ENCODE results near the gene AIFM2. TPM values are rescaled to one million over a fixed set of nuclear protein-coding genes. Genes with fewer than 3 reads are reported as not detected.
"Not testable (repeated sequence)": the region's sequence is repeated elsewhere in the genome, so short reads cannot be mapped to it uniquely, and the experiment has no call there.

AIFM2 gene
- total RNA-seq, 1 donor from 2014 or later, result 5.8 TPM

DNA sequence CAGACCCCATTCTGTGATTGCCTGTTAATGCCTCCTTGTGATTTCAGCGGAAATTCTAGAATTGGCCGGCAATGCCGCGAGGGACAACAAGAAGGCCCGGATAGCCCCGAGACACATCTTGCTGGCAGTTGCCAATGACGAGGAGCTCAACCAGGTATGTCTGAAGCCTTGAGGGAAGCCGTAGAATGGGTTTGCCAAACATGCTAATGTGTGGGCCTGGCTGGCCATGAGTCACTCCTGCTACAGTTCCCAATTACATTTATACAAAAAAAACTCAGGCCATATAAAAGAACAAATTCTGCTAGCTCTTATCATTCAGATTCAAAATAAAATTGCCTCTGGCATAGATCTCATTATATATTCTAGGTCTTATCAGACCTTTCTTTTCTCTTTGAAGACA, 42.6 kb downstream of the AIFM2 start:
- peaks cover 39% of the 10 kb centered on the region for H3K36me3 Mint-ChIP-seq
- TF ChIP-seq, protein P1, sequence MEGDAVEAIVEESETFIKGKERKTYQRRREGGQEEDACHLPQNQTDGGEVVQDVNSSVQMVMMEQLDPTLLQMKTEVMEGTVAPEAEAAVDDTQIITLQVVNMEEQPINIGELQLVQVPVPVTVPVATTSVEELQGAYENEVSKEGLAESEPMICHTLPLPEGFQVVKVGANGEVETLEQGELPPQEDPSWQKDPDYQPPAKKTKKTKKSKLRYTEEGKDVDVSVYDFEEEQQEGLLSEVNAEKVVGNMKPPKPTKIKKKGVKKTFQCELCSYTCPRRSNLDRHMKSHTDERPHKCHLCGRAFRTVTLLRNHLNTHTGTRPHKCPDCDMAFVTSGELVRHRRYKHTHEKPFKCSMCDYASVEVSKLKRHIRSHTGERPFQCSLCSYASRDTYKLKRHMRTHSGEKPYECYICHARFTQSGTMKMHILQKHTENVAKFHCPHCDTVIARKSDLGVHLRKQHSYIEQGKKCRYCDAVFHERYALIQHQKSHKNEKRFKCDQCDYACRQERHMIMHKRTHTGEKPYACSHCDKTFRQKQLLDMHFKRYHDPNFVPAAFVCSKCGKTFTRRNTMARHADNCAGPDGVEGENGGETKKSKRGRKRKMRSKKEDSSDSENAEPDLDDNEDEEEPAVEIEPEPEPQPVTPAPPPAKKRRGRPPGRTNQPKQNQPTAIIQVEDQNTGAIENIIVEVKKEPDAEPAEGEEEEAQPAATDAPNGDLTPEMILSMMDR (conservative IDR thresholded peaks at IDR 0.05), result no peak
- no peaks in the 10 kb centered on the region for H3K27me3 Mint-ChIP-seq
- no peak overlapping the region for H3K27ac Mint-ChIP-seq
- H3K9me3 Mint-ChIP-seq, result no peaks in the 10 kb centered on the region
- H3K4me3 Mint-ChIP-seq, result no peak overlapping the region
- peaks cover 10% of the 10 kb centered on the region for H3K4me1 Mint-ChIP-seq (ENCODE audit: unreplicated experiment)
- DNase-seq (ENCODE audit: extremely low spot score, unreplicated experiment), result no peak

GRCh38 chr10:70088308-70088698, 44.3 kb downstream of the AIFM2 start:
- Mint-ChIP-seq H3K36me3 (peaks cover 31% of the 10 kb centered on the region), H3K4me3 (no peak overlapping the region), H3K9me3 (no peaks in the 10 kb centered on the region), H3K4me1 (ENCODE audit: unreplicated experiment) (peaks cover 16% of the 10 kb centered on the region), H3K27ac (no peak overlapping the region), H3K27me3 (no peaks in the 10 kb centered on the region)
- TF ChIP-seq, protein P1 (conservative IDR thresholded peaks at IDR 0.05), result no peak
- DNase-seq (ENCODE audit: extremely low spot score, unreplicated experiment), result no peak

DNA sequence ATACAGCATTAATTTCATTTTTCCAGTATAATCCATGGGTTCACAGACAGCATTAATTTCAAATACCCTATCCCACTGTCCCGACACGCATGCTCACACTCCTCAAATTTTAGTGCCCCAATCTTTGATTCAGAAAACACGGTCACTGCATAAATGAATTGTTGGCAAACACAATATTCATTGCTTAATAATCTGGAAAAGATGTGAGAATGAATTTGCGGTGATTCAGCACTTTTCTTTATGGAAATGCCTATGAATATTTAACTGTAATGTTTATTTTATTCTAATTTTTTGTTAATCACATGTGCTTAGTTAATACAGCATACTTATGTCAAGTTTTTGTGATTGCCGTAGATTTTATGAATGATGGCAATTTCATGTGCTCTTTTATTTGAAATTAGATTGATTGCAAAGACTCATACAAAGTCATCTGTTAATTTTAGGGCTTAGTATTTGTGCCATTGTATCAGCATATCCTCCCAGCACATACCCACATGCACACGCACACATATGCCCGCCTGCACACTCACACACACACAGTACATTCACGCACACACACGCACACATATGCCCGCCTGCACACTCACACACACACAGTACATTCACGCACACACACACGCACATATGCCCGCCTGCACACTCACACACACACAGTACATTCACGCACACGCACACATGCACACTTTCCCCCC, 44.9 kb downstream of the AIFM2 start:
- no peak for DNase-seq (ENCODE audit: extremely low spot score, unreplicated experiment)
- H3K27ac Mint-ChIP-seq, result no peak overlapping the region
- H3K4me1 Mint-ChIP-seq (ENCODE audit: unreplicated experiment), result peaks cover 17% of the 10 kb centered on the region
- no peaks in the 10 kb centered on the region for H3K9me3 Mint-ChIP-seq
- no peak overlapping the region for H3K4me3 Mint-ChIP-seq
- TF ChIP-seq, protein P1 (conservative IDR thresholded peaks at IDR 0.05), result no peak
- peaks cover 32% of the 10 kb centered on the region for H3K36me3 Mint-ChIP-seq
- H3K27me3 Mint-ChIP-seq, result no peaks in the 10 kb centered on the region

DNA sequence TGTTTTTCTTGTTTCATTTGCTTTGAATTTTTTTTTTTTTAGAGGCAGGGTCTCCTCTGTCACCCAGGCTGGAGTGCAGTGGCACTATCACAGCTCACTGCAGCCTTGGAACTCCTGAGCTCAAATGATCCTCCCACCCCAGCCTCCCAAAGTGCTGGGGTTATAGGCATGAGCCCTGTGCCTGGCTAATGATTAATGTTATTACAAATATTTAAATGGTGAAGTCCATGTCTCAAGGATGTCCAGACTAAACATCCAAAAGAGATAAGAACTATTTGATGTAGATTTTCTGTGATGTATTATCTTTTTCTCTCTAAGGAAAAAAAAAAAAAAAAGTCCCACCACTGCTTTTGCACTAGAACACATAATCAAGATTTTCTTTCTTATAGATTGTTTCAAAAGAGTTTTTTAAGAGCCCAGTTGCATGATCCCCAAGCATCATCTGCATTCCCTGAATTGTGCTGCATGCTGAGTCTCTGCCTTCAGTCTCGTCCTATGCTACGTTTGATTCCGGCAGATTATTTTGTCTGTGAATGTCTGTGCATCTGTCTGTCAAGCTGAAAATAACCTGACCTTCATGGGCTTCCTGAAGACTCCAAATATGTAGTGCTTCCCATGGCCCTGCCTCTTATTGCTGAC, 46.5 kb downstream of the AIFM2 start:
- H3K9me3 Mint-ChIP-seq, result no peaks in the 10 kb centered on the region
- TF ChIP-seq, protein P1 (conservative IDR thresholded peaks at IDR 0.05), result no peak
- peaks cover 17% of the 10 kb centered on the region for H3K4me1 Mint-ChIP-seq (ENCODE audit: unreplicated experiment)
- no peak overlapping the region for H3K27ac Mint-ChIP-seq
- H3K36me3 Mint-ChIP-seq, result peaks cover 34% of the 10 kb centered on the region
- DNase-seq (ENCODE audit: extremely low spot score, unreplicated experiment), result no peak
- H3K27me3 Mint-ChIP-seq, result no peaks in the 10 kb centered on the region
- no peak overlapping the region for H3K4me3 Mint-ChIP-seq

DNA sequence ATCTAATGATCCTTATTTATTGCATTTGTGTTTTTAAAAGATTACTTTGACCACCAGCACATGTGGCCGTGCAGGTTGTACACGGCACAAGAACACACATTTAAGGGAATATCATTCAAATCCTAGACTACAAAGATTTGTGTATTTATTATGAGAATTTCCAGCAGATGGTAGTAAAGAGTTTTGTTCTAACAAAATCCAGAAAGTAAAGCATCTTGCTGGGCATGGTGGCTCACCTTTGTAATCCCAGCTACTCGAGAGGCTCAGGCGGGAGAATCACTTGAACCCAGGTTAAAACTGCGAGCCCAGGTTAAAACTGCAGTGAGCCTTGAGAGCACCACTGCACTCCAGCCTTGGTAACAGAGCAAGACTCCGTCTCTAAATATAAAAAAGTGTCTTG, 48.4 kb downstream of the AIFM2 start:
- Mint-ChIP-seq H3K27me3 (no peaks in the 10 kb centered on the region), H3K4me3 (no peak overlapping the region), H3K9me3 (no peaks in the 10 kb centered on the region), H3K27ac (no peak overlapping the region), H3K36me3 (peaks cover 33% of the 10 kb centered on the region), H3K4me1 (ENCODE audit: unreplicated experiment) (peaks cover 17% of the 10 kb centered on the region)
- DNase-seq (ENCODE audit: extremely low spot score, unreplicated experiment), result no peak
- TF ChIP-seq, protein P1 (conservative IDR thresholded peaks at IDR 0.05), result no peak

DNA sequence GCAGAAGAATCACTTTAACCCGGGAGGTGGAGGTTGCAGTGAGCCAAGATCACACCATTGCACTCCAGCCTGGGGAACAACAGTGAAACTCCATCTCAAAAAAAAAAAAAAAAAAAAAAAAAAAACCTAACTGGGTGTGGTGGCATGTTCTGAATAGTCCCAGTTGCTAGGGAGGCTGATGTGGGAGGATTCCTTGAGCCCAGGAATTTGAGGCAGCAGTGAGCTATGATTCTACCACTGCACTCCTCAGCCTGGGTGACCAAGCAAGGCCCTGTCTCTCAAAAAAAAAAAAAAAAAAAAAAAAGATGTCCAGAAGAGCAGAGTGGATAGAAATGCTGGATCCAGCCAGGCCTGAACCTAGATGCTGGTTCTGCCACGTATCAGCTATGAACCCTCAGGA, 51.8 kb downstream of the AIFM2 start:
- not testable (repeated sequence) for H3K9me3 Mint-ChIP-seq

More for the DNA sequence above, 51.8 kb downstream of the AIFM2 start:
- not testable (repeated sequence) for H3K27me3 Mint-ChIP-seq; H3K27ac Mint-ChIP-seq; DNase-seq (ENCODE audit: extremely low spot score, unreplicated experiment); H3K4me3 Mint-ChIP-seq
- Mint-ChIP-seq H3K36me3 (peaks cover 52% of the 10 kb centered on the region), H3K4me1 (ENCODE audit: unreplicated experiment) (peaks cover 17% of the 10 kb centered on the region)

Measured in type B pancreatic cell (in vitro differentiated cells).